A673 (cell line): ENCODE results near the gene SDCBP2. TPM values are rescaled to one million over a fixed set of nuclear protein-coding genes. Genes with fewer than 3 reads are reported as not detected.

Source experiments
- BruUV-seq: library from RNA; stranded (reverse); fragments of 400-500 nt; replicated peaks from 2 replicates; lab custom pipeline; 2021; lab: Mats Ljungman, UMichigan
- CTCF ChIA-PET: fragments of 300-600 bp; sonication (Branson Sonifier 250); formaldehyde crosslinking; loops from one replicate; lab custom pipeline; 2022; ENCODE audit warnings: antibody characterized with exemption; lab: Charles Lee
- POLR2A ChIA-PET: fragments of 300-600 bp; sonication (Branson Sonifier 250); formaldehyde crosslinking; loops from one replicate; lab custom pipeline; 2022; ENCODE audit warnings: antibody characterized with exemption; ENCODE audit not compliant: low non-redundant PET; lab: Charles Lee
- DNase-seq: peaks from one replicate; pipeline ENCODE4 v3.0.0-alpha.2; 2015; ENCODE audit warnings: low spot score
- H3K27ac ChIP-seq: fragments of 200-600 bp; sonication (generic); 2 replicates; pipeline ENCODE4 v1.5.1; 2016; ENCODE audit warnings: mixed run types, low read depth, mild to moderate bottlenecking, mixed read lengths, antibody characterized with exemption, low read length; ENCODE audit not compliant: poor library complexity, severe bottlenecking
- H3K27me3 ChIP-seq: fragments of 200-600 bp; sonication (generic); replicated peaks from 2 replicates; pipeline ENCODE4 v1.6.1; 2017; ENCODE audit warnings: mixed run types, low read depth, mild to moderate bottlenecking, mixed read lengths, antibody characterized with exemption, low read length; ENCODE audit not compliant: insufficient read depth, poor library complexity
- H3K36me3 ChIP-seq: fragments of 200-600 bp; sonication (generic); 2 replicates; pipeline ENCODE4 v1.6.1; 2016; ENCODE audit warnings: mixed run types, mild to moderate bottlenecking, mixed read lengths, antibody characterized with exemption, low read length; ENCODE audit not compliant: insufficient read depth, poor library complexity, severe bottlenecking
- H3K4me1 ChIP-seq: fragments of 200-600 bp; sonication (generic); 2 replicates; pipeline ENCODE4 v1.6.1; 2017; ENCODE audit warnings: mixed run types, mild to moderate bottlenecking, mixed read lengths, antibody characterized with exemption, low read length; ENCODE audit not compliant: insufficient read depth, poor library complexity, severe bottlenecking
- H3K4me3 ChIP-seq: fragments of 200-600 bp; sonication (generic); 2 replicates; pipeline ENCODE4 v1.5.1; 2016; ENCODE audit warnings: low read depth, mixed run types, mild to moderate bottlenecking, mixed read lengths, low read length; ENCODE audit not compliant: poor library complexity, severe bottlenecking
- H3K9me3 ChIP-seq: fragments of 200-600 bp; sonication (generic); 2 replicates; pipeline ENCODE4 v1.6.1; 2016; ENCODE audit warnings: mixed run types, low read depth, mild to moderate bottlenecking, mixed read lengths, antibody characterized with exemption, low read length; ENCODE audit not compliant: poor library complexity, severe bottlenecking
- CTCF ChIP-seq: fragments of 300-800, 200-600 bp; sonication (generic); conservative IDR thresholded peaks from 2 replicates; pipeline ENCODE4 v1.5.1; 2017; ENCODE audit warnings: low read depth, mild to moderate bottlenecking, antibody characterized with exemption, low read length, moderate library complexity, mixed read lengths
- EZH2 ChIP-seq: fragments of 200-600 bp; sonication (generic); IDR thresholded peaks from 2 replicates; pipeline ENCODE4 v1.6.1; 2017; ENCODE audit warnings: borderline replicate concordance, low read depth, mild to moderate bottlenecking, mixed read lengths, antibody characterized with exemption, low read length; ENCODE audit not compliant: poor library complexity, severe bottlenecking
- intact Hi-C: fragments of 100-400 bp; cut with micrococcal nuclease; formaldehyde crosslinking; loops from one replicate; pipeline ENCODE4 v1.10.0; 2022; ENCODE audit not compliant: unreplicated experiment
- total RNA-seq: library from RNA; stranded (reverse); gene quantifications from 2 replicates; pipeline ENCODE4 v1.2.3, GENCODE V29; 2021

Gene SDCBP2
- total RNA-seq, 1 experiment from 2014 or later, result 3.5 TPM

GRCh38 chr20:1301031-1301529 lies 27.9 kb downstream of the SDCBP2 start:
- no peak for DNase-seq
- no peak overlapping the region for H3K4me3 ChIP-seq
- ChIA-PET CTCF (no interaction called here), POLR2A (no interaction called here)
- H3K4me1 ChIP-seq, result no peaks in the 10 kb centered on the region
- no peak overlapping the region for H3K27ac ChIP-seq
- no peaks in the 10 kb centered on the region for H3K27me3 ChIP-seq
- no peaks in the 10 kb centered on the region for H3K9me3 ChIP-seq
- no TSS peak for BruUV-seq
- H3K36me3 ChIP-seq, result no peaks in the 10 kb centered on the region
- intact Hi-C loops, result no loop called here
- no peak for TF ChIP-seq EZH2

GRCh38 chr20:1300083-1300840 lies 28.7 kb downstream of the SDCBP2 start:
- intact Hi-C loops, result no loop called here
- POLR2A ChIA-PET, result no interaction called here

DNA sequence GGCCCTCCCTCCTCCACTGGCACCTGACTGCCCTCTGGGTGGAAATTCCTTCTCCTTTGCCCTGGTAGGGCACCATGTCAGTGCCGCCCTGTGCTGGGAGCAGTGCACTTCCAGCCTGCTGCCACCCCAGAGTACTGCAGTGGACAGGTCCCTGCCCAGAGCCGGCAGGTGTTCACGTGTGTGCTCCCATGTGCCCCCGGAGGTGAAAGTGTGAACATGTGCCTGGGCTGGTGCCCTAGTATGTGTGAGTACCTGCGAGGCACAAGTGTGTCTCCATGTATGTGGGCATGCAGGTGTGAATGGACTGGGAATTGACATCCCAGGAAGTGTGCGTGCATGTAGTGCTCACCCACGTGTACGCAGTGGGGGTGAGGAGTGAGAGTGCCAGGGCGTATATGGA lies 29.4 kb downstream of the SDCBP2 start:
- Histone ChIP-seq H3K4me1 (no peaks in the 10 kb centered on the region), H3K9me3 (no peaks in the 10 kb centered on the region), H3K27ac (no peak overlapping the region), H3K27me3 (no peaks in the 10 kb centered on the region), H3K4me3 (no peak overlapping the region), H3K36me3 (no peaks in the 10 kb centered on the region)
- intact Hi-C loops, result no loop called here
- CTCF ChIA-PET, result no interaction called here
- no peak for DNase-seq
- POLR2A ChIA-PET, result no interaction called here
- TF ChIP-seq CTCF (no peak; the same call in 1 of the 2 replicates), EZH2 (no peak)
- no TSS peak for BruUV-seq

More at GRCh38 chr20:1300083-1300840, 28.7 kb downstream of the SDCBP2 start:
- Histone ChIP-seq H3K9me3 (no peaks in the 10 kb centered on the region), H3K36me3 (no peaks in the 10 kb centered on the region), H3K27ac (no peak overlapping the region), H3K27me3 (no peaks in the 10 kb centered on the region), H3K4me3 (no peak overlapping the region), H3K4me1 (no peaks in the 10 kb centered on the region)
- CTCF ChIA-PET, result no interaction called here
- no peak for TF ChIP-seq CTCF
- TF ChIP-seq EZH2, result no peak
- DNase-seq, result no peak
- no TSS peak for BruUV-seq
